GM18873 (cell line): Measurements from ENCODE around the gene INTS1.
"Not testable (repeated sequence)": the region's sequence is repeated elsewhere in the genome, so short reads cannot be mapped to it uniquely, and the experiment has no call there.

ENCODE experiments used
- ATAC-seq: cut with Tn5 transposase; IDR thresholded peaks from one replicate; pipeline ENCODE4 v1.9.1; 2021; ENCODE audit warnings: mild to moderate bottlenecking, moderate library complexity, moderate number of reproducible peaks; ENCODE audit not compliant: unreplicated experiment, low FRiP score

The INTS1 gene

GRCh38 chr7:1452205-1452604 lies 52.0 kb downstream of the INTS1 start:
- ATAC-seq = no peak

- no peak for ATAC-seq
These were observed 53.2 kb downstream of the INTS1 start for GRCh38 chr7:1450987-1451386.

- no peak for ATAC-seq
These were observed 53.8 kb downstream of the INTS1 start for GRCh38 chr7:1450431-1450830.

- ATAC-seq = no peak
These were observed 54.2 kb downstream of the INTS1 start for GRCh38 chr7:1449951-1450350.

- no peak for ATAC-seq
These were observed 54.7 kb downstream of the INTS1 start for GRCh38 chr7:1449501-1449900.

- ATAC-seq = no peak
These were observed 55.2 kb downstream of the INTS1 start for GRCh38 chr7:1448958-1449357.

GRCh38 chr7:1447551-1448244 lies 56.5 kb downstream of the INTS1 start:
- no peak for ATAC-seq

- ATAC-seq = no peak
These were observed 57.1 kb downstream of the INTS1 start for GRCh38 chr7:1447112-1447511.

- ATAC-seq = no peak
These were observed 57.6 kb downstream of the INTS1 start for GRCh38 chr7:1446620-1447032.

GRCh38 chr7:1446026-1446425 lies 58.2 kb downstream of the INTS1 start:
- ATAC-seq = not testable (repeated sequence)

- ATAC-seq = no peak
These were observed 58.8 kb downstream of the INTS1 start for GRCh38 chr7:1445341-1445740.

- no peak for ATAC-seq
These were observed 59.3 kb downstream of the INTS1 start for GRCh38 chr7:1444925-1445322.

GRCh38 chr7:1444214-1444924 lies 59.8 kb downstream of the INTS1 start:
- no peak for ATAC-seq

- ATAC-seq = not testable (repeated sequence)
These were observed 60.5 kb downstream of the INTS1 start for GRCh38 chr7:1443587-1444200.

- ATAC-seq = no peak
These were observed 61.6 kb downstream of the INTS1 start for GRCh38 chr7:1442355-1443124.

GRCh38 chr7:1441615-1442354 lies 62.4 kb downstream of the INTS1 start:
- ATAC-seq = no peak

GRCh38 chr7:1440620-1441019 lies 63.6 kb downstream of the INTS1 start:
- no peak for ATAC-seq

- no peak for ATAC-seq
These were observed 64.5 kb downstream of the INTS1 start for GRCh38 chr7:1439373-1440363.

GRCh38 chr7:1438821-1439220 lies 65.4 kb downstream of the INTS1 start:
- no peak for ATAC-seq
